IMR-90 (cell line): ENCODE data around the gene LRIG1.

Experiments
- BHLHE40 ChIP-seq: fragments of 150-350 bp; IDR thresholded peaks from 2 replicates; pipeline ENCODE4 v1.6.1; 2016; ENCODE audit warnings: mild to moderate bottlenecking, low read depth, low read length
- CEBPB ChIP-seq: IDR thresholded peaks from 2 replicates; pipeline ENCODE4 v1.6.1; 2012; ENCODE audit warnings: low read depth, low read length, improper control_type of control experiment
- CHD1 ChIP-seq: IDR thresholded peaks from 2 replicates; pipeline ENCODE4 v1.6.1; 2012; ENCODE audit warnings: low read depth, low read length, improper control_type of control experiment
- CTCF ChIP-seq: conservative IDR thresholded peaks from 2 replicates; pipeline ENCODE4 v1.5.1; 2012; ENCODE audit warnings: mild to moderate bottlenecking, low read depth, low read length, improper control_type of control experiment
- MAFK ChIP-seq: IDR thresholded peaks from 2 replicates; pipeline ENCODE4 v1.6.1; 2012; ENCODE audit warnings: low read depth, low read length, improper control_type of control experiment
- POLR2A ChIP-seq: IDR thresholded peaks from 2 replicates; pipeline ENCODE4 v1.6.1; 2012; ENCODE audit warnings: mild to moderate bottlenecking, low read depth, low read length
- SMC3 ChIP-seq: fragments of 150-350 bp; IDR thresholded peaks from 2 replicates; pipeline ENCODE4 v1.6.1; 2016; ENCODE audit warnings: low read depth, mild to moderate bottlenecking, antibody characterized with exemption, low read length, moderate library complexity
- USF2 ChIP-seq: fragments of 150-350 bp; IDR thresholded peaks from 2 replicates; pipeline ENCODE4 v1.6.1; 2017; ENCODE audit warnings: mild to moderate bottlenecking, antibody characterized with exemption, low read length, low read depth

GRCh38 chr3:66517241-66517640 lies 16.4 kb upstream of the LRIG1 start:
- TF ChIP-seq POLR2A (no peak), USF2 (no peak), CTCF (no peak), CHD1 (no peak), BHLHE40 (no peak), MAFK (no peak), SMC3 (no peak), CEBPB (no peak)
